Measurements from ENCODE around the gene GPR78. TPM values are rescaled to one million over a fixed set of nuclear protein-coding genes. Genes with fewer than 3 reads are reported as not detected.
A peak's percentile ranks its signal among the peaks of the same experiment; 100 is the strongest.

The GPR78 gene
- total and polyA plus RNA-seq, 2 of the 8 experiments (the other 6 are each of a cell fraction or from before 2014, with no cell fraction given), result 1.0 to 3.0 TPM

GRCh38 chr4:8560265-8561047 lies 19.7 kb upstream of the GPR78 start:
- H2BK120ac ChIP-seq (replicated peaks; ENCODE audit: low read depth, low read length), result no peak overlapping the region
- DNase-seq (ENCODE audit: low read depth in 1 of 2, low spot score in 2 of 2) (no peak), FAIRE-seq (no peak)
- H3K18ac ChIP-seq (ENCODE audit: extremely low read depth, low read length), result no peak overlapping the region; the same call in none of the 2 replicates
- no peaks in the 10 kb centered on the region for H3K9me3 ChIP-seq (ENCODE audit: insufficient read depth in 2 of 2, low read depth in 1 of 2, low read length in 1 of 2)
- H3K27me3 ChIP-seq (replicated peaks in 1 of 4; ENCODE audit: control insufficient read depth in 3 of 4, extremely low read depth in 1 of 4, insufficient read depth in 3 of 4, low read length in 3 of 4), result no peaks in the 10 kb centered on the region
- no peak overlapping the region for H3K27ac ChIP-seq (ENCODE audit: low read depth, low read length)
- no peak overlapping the region for H4K5ac ChIP-seq (ENCODE audit: insufficient read length, low read depth, low read length)
- no peaks in the 10 kb centered on the region for H3K36me3 ChIP-seq (ENCODE audit: control insufficient read depth in 2 of 4, insufficient read depth in 4 of 4, low read length in 3 of 4)
- H2BK15ac ChIP-seq (ENCODE audit: low read length), result peak overlapping the region; percentile 4; the same call in 1 of the 2 replicates
- H4K91ac ChIP-seq (replicated peaks; ENCODE audit: insufficient read length, low read length), result peak overlapping the region; percentile 1
- no peak overlapping the region for H3K56ac ChIP-seq (replicated peaks; ENCODE audit: insufficient read length, low read depth, low read length)
- no peak overlapping the region for H3K23ac ChIP-seq (ENCODE audit: insufficient read length)
- no peaks in the 10 kb centered on the region for H3K79me1 ChIP-seq (ENCODE audit: low read depth, low read length)
- no peak overlapping the region for H3K4ac ChIP-seq (replicated peaks; ENCODE audit: insufficient read length, low read depth, low read length)
- peak overlapping the region in 1 of 2 experiments; percentile 9; a peak in 1 of 4 replicates for H3K4me2 ChIP-seq (ENCODE audit: insufficient read depth in 1 of 2, low read depth in 2 of 2, low read length in 2 of 2)
- WGBS, 2 experiments (ENCODE audit: extremely low coverage in 1 of 2, insufficient coverage in 1 of 2, insufficient read length in 1 of 2, insufficient replicate concordance in 2 of 2, low coverage in 1 of 2, low lambda C conversion rate in 2 of 2, missing lambda C conversion rate in 1 of 2), result 81% methylated on average over 16 of the region's 16 CpGs; no CpG with 5 or more reads in 1 of the 2 experiments
- no peak overlapping the region for H2BK12ac ChIP-seq (ENCODE audit: low read depth, low read length)
- peak overlapping the region; percentile 32; the same call in 1 of the 2 replicates for H2BK20ac ChIP-seq (ENCODE audit: low read length)
- no peak overlapping the region for H4K8ac ChIP-seq (ENCODE audit: extremely low read depth, insufficient read depth, low read length)
- no peak overlapping the region for H3K4me3 ChIP-seq (ENCODE audit: extremely low read depth in 1 of 4, insufficient read depth in 2 of 4, low read depth in 3 of 4, low read length in 4 of 4)
- ChIA-PET CTCF (ENCODE audit: partially characterized antibody) (interaction anchor here (0.6 to 3.0 kb wide), 16 partner anchors 8 to 367 kb away, joined by 3 to 14 read pairs (median 4); no protein-coding TSS in a partner anchor), POLR2A (ENCODE audit: partially characterized antibody) (interaction anchor here (1.2 to 1.7 kb wide), 4 partner anchors 11 to 19 kb away, joined by 3 to 6 read pairs (median 4); partner anchors contain the start of gene GPR78)
- H3K4me1 ChIP-seq (replicated peaks in 1 of 4; ENCODE audit: control insufficient read depth in 3 of 4, insufficient read depth in 4 of 4, low read length in 3 of 4), result peaks cover 0 to 10% (median 4%) of the 10 kb centered on the region in 4 experiments; a peak in 3 of 7 replicates
- TF ChIP-seq, protein P1, sequence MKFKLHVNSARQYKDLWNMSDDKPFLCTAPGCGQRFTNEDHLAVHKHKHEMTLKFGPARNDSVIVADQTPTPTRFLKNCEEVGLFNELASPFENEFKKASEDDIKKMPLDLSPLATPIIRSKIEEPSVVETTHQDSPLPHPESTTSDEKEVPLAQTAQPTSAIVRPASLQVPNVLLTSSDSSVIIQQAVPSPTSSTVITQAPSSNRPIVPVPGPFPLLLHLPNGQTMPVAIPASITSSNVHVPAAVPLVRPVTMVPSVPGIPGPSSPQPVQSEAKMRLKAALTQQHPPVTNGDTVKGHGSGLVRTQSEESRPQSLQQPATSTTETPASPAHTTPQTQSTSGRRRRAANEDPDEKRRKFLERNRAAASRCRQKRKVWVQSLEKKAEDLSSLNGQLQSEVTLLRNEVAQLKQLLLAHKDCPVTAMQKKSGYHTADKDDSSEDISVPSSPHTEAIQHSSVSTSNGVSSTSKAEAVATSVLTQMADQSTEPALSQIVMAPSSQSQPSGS (IDR thresholded peaks at IDR 0.05; ENCODE audit: low read length), result no peak
- no peak for TF ChIP-seq SP2 (IDR thresholded peaks at IDR 0.05; ENCODE audit: low read length)
- no peak for TF ChIP-seq KDM4A (IDR thresholded peaks at IDR 0.05; ENCODE audit: low read depth, low read length, severe bottlenecking)
- no peak for TF ChIP-seq CTBP2 (IDR thresholded peaks at IDR 0.05; ENCODE audit: borderline replicate concordance, insufficient read depth, insufficient read length, low read length)
- TF ChIP-seq PHF8 (conservative IDR thresholded peaks at IDR 0.05; ENCODE audit: low read depth, low read length), result no peak
- no peak for TF ChIP-seq RFX5 (IDR thresholded peaks at IDR 0.05; ENCODE audit: borderline replicate concordance, low read depth, low read length)
- TF ChIP-seq RNF2 (IDR thresholded peaks at IDR 0.05; ENCODE audit: borderline replicate concordance, low read depth, low read length, missing control alignments, poor library complexity, severe bottlenecking), result no peak
- no peak for TF ChIP-seq SP4 (IDR thresholded peaks at IDR 0.05; ENCODE audit: low read length)
- no peak overlapping the region; the same call in 1 of the 2 replicates for H2BK5ac ChIP-seq (ENCODE audit: low read depth, low read length)
- H3K79me2 ChIP-seq (ENCODE audit: control insufficient read depth in 1 of 2, insufficient read depth in 2 of 2, low read length in 2 of 2), result no peaks in the 10 kb centered on the region
- H3K23me2 ChIP-seq (ENCODE audit: low read depth, low read length), result no peaks in the 10 kb centered on the region
- no peaks in the 10 kb centered on the region for H4K20me1 ChIP-seq (replicated peaks in 1 of 2; ENCODE audit: control insufficient read depth in 1 of 2, insufficient read depth in 2 of 2, low read length in 2 of 2)
- H2AK5ac ChIP-seq (ENCODE audit: low read depth, low read length), result no peak overlapping the region
- H3K9ac ChIP-seq (replicated peaks in 1 of 4; ENCODE audit: extremely low read depth in 1 of 4, low read depth in 3 of 4, low read length in 3 of 4), result no peak overlapping the region
- H2AFZ ChIP-seq (ENCODE audit: low read length), result peak overlapping the region; percentile 76
- H3K14ac ChIP-seq (ENCODE audit: insufficient read length), result no peak overlapping the region

Measured in H1 (cell line).